Skin epidermis (tissue), 12 donors: ENCODE data around the gene P2RY6.
A peak's percentile ranks its signal among the peaks of the same experiment; 100 is the strongest.
"Not testable (repeated sequence)": the region's sequence is repeated elsewhere in the genome, so short reads cannot be mapped to it uniquely, and the experiment has no call there.

ENCODE experiments used
- H3K27ac ChIP-seq, 21 experiments: fragments of 200-600 bp; sonication (generic) in 11 of 21; one replicate each; pipeline ENCODE4 v1.5.0; 2020; ENCODE audit warnings: mild to moderate bottlenecking in 3 of 21, inconsistent platforms in 2 of 21, moderate library complexity in 2 of 21
- H3K4me3 ChIP-seq, 7 experiments: fragments of 200-600 bp; sonication (generic) in 2 of 7; one replicate each; pipeline ENCODE4 v1.5.0; 2020; ENCODE audit warnings: inconsistent platforms in 2 of 7, mild to moderate bottlenecking in 2 of 7, moderate library complexity in 1 of 7

Gene P2RY6

DNA sequence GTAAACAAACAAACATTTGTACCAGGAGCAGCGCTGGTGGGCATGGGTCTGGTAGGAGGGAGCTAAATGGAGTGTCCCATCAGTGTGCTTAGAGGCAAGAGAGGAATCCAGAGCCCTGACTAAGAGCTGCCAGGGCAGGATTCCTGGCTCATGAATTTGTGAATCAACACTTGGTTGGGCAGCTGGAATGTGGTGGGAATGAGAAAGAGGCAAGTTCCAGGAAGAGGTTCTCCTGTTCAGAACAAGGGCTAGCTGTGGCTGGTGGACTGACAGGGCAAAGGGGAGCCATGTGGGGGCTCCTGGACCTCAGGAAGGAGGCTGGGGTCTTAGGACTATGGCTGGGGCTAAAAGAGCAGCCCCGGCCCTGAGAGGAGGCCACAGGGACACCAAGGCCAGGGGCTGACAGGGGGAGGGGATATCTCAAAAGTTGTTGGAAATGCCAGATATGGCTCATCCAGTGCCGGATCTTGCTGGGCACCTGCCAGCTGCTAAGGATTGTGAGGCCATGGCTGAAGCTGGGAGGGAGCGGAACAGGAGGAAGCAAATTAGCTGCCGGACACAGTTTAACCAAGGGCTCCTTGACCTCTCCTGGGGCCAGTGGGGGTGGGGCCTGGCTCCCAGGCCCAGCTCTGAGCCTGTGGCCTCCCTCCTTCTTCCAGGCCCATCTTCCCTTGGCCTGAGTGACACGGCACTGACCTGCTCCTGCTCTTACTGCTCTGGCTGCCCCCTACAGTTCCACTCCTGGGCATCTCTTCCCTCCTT is 14.6 kb upstream of the P2RY6 start:
- H3K27ac ChIP-seq: peak overlapping the region in 18 of 21 experiments; percentile 37 to 85 (median 67)
- no peak overlapping the region for H3K4me3 ChIP-seq

DNA sequence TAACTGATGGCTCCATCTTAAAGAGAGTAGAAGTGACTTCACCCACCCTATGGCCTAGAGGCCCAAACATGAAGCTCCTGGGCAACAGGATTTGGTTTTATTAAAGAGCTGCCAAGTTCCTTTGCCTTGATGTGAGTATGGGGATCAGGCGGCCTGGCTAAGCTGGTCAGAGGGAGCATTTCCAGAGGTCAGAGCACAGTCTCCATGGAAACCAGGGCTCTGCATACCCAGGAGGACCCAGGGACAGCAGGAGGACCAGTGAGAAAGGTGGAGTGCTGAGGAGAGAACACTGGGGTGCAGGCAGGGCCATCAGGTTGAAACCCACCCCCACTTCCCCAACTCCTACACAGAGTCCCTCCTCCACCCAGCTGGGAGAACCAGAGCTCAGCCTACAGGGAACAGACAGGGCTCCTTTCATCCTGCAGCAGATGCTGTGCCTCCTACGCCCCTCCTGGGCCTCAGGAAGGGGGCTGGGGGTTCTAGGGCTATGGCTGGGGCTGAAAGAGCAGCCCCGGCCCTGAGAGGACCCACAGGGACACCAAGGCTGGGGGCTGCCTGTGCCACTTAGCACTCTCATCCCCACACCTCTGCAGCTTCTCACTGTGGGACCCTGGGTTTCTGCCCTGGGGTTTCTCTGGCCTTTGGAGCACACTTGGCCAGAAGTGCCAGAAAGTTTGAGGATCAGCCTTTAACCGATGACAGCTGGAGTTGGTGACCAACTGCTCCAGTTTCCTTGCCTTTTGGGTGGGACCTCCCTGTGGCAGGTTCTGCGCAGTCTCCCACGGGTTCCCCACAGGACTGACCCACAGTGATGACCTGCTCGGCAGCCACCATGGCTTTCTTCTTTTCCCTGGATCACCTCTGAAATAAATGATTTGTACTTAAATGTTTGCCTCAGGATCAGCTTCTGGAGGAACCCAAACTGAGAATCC is 13.8 kb upstream of the P2RY6 start:
- Histone ChIP-seq H3K27ac (peak overlapping the region in 18 of 21 experiments; percentile 6 to 85 (median 67)), H3K4me3 (no peak overlapping the region)

DNA sequence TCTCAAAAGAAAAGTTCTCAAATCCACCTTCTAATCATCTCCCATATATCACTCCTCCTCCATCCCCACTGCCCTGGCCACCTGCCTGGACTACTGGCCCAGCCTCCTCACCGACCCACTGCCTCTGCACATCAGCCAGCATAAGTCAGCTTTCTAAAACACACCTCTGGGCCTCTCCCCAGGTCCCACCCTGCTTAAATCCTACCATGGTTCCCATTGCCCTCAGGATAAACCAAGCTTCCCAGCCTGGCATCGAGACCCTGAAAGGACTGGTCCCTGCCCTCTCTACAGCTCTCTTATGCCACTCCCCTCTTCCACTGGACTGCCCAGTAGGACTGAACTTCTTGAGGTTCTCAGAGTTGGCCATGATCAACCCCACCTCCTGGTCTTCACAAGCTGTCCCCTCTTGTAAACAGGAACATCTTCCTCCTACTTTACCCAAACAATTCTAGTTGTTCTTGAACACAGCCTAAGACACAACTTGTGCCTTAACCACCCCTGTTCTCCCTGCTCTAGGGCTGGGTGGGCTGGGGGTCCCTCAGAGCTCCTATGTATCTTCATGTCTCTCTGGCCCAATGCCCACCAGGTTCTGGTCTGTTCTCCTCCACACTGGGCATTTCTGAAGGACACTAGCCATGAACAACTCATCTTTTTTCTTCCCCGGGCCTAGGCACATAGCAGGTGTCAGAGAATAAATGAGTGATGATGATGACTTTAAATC is 12.6 kb upstream of the P2RY6 start:
- H3K4me3 ChIP-seq: no peak overlapping the region
- no peak overlapping the region for H3K27ac ChIP-seq

DNA sequence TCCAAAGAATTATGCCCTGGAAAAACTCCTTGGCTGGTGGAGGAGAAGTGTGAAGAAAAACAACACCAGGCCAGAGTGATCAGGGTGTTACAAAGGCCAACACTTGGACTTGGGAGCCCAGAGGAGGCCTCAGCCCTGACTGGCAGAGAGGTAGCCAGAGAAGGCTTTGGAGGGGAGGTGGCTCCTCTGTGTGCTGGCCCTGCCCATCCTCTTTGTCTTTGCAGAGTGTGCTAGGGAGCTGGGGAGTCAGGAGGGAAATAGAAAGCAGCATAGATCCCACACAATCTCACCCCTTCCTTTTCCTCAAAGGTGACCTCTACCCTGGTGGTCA is 12.0 kb upstream of the P2RY6 start:
- no peak overlapping the region for H3K27ac ChIP-seq
- no peak overlapping the region for H3K4me3 ChIP-seq

DNA sequence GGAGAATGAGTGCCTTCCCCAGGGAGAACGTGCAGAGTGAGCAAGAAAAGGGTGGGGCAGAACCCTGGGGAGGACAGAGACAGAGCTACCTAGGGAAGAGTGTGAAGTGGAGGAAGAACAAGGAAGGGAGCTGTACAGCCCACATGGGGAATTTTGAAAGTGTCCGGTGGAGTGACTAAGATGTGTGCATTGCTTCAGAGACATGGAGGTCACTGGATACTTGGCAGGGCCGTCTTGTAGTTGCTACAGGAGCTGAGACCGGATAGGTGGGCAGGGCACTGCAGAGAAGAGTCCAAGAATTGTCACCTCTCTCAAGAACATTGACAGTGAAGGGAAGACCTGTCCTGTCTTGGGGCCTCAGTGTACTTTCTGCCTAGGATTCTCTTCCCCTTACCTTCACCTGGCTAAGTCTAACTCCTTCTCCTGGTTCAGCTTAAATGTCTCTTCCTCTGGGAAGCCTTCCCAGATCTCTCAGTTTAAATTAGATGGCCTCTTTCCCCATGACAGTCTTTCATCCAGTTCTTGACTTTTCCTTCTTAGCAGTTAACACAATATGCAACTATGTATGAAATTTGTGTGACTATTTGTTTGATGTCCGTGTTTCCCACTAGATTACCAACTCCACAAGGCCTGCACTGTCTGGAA is 9.2 kb upstream of the P2RY6 start:
- Histone ChIP-seq H3K27ac (no peak overlapping the region), H3K4me3 (no peak overlapping the region)

DNA sequence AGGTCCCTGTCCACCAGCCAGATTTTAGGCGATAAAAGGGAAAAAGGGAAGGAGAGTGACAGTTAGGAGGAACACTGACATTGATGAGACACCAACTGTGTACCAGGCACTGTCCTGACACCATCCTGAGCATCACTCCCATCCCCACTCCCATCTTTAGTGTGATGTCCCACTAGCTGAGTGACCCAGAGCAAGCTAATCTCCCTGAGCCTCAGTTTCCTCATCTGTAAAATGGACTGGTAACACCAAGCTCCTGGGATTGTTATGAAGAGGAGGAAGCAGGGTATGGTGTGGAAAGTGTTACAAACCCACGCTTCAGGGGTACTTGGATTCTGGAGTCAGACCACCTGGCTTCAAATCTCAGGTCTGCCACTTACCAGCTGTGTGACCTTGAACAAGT is 8.5 kb upstream of the P2RY6 start:
- no peak overlapping the region for H3K4me3 ChIP-seq

DNA sequence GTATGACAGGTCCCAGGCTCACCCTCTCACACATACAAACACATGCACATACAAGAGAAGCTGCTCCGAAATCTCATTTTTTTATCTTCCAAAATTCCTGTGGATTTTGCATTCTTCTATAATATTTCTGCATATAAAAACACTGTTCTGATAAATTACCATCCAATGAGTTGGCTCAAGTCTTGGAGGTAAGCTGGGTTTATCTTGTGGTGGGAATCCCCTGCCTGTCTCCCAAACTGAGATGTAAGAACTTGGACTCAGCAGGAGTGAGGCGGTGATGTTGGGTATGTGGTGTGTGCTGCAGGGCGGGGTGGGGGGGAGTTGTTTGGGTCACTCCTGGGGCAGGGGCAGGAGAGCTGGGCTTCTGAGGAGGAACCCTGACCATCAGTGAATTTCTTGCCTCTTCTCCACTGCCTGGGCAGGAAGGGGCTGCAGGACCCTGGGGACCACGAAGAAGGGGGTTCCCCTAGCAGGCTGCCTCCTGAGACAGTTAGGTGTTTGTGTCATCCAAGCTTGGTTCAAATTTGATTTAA is 6.8 kb upstream of the P2RY6 start:
- no peak overlapping the region for H3K4me3 ChIP-seq
- H3K27ac ChIP-seq: no peak overlapping the region

More for the DNA sequence above, 8.5 kb upstream of the P2RY6 start:
- H3K27ac ChIP-seq: no peak overlapping the region

DNA sequence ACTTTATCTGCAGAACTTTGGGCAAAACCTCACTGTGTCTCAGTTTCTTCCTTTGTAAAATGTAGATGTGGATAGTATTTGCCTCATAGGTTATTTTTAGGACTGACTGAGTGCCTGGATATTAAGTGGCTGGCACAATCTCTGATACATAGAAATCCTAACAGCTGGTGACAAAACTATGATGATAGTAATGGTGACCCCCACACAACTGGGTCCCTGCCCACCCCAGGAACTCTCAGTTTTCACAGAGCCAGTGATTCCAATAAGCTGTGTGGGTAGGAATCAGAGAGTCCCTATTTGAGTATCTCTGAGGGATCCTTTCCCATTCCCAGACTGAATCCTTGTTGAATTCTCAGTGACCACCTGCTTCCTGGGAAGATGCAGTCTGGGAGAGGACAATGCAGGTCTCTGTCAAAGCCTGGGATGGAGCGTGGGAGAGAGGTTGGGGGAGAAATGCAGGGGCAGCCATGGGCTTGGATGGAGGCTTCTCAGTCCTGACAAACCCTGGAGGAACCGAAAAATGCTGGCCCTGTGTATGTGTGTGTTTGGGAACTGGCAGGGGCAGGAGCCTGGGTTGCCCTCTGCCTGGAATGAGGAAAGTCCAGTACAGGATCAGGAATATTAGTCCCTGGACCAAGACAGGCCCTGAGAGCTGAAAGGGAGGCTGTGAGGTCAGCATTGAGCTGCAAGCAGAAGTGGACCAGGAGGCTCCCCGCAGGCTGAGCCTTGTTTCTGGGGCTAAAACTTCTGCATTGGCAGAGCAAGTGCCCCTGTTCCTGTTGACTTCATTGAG is 6.1 kb upstream of the P2RY6 start:
- H3K4me3 ChIP-seq: no peak overlapping the region
- H3K27ac ChIP-seq: no peak overlapping the region

DNA sequence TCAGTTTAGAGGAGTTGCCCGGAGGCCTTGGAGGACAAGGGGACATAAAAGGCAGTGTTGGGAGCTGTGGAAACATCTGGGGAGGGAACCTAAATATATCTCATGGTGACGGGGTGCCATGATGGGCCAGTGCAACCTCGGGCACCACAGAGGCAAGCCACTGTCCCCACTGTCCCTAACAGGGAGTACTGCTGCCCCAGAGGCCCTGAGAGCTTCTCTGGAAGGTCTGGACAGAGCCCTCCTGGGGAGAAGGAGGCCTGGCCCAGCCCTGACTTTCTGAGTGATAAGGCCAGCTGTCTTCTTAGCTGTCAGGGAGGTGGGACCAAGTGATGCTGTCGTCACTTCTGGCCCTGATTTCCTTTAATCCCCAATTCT is 5.5 kb upstream of the P2RY6 start:
- H3K27ac ChIP-seq: no peak overlapping the region
- no peak overlapping the region for H3K4me3 ChIP-seq

DNA sequence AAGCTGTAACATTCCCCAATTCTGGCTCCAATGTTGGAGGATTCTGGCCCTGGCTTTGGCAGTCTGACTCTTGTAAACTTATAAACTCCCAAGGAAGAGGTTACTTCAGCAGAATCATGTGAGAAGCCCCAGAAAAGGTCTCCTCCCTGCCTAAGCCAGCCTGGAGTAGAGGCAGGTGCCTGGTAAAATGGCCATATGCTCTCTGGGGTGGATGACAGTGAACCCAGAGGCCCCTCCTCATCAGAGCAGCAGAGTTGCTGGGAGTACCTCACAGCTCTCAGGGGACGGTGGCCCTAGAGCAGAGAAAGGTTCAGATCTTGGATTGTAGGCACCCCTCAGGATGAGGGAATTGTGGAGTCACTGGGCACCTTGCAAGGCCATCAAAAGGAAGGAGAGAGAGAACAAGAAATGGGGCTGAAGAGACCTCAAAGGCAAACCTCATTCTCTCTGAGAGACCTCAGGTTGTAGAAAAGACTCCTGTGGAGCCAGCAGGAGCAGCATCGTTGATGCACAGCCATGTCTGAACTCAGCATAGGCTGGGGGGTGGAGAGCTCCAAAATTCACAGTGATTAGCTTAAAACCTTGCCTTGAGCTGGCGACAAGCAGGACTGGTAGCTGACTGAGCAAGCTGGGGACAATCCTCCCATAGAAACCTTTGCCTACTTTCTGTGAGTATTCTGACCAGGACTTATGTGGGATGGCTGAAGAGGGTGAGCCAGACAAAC is 4.9 kb upstream of the P2RY6 start:
- no peak overlapping the region for H3K27ac ChIP-seq
- H3K4me3 ChIP-seq: no peak overlapping the region

DNA sequence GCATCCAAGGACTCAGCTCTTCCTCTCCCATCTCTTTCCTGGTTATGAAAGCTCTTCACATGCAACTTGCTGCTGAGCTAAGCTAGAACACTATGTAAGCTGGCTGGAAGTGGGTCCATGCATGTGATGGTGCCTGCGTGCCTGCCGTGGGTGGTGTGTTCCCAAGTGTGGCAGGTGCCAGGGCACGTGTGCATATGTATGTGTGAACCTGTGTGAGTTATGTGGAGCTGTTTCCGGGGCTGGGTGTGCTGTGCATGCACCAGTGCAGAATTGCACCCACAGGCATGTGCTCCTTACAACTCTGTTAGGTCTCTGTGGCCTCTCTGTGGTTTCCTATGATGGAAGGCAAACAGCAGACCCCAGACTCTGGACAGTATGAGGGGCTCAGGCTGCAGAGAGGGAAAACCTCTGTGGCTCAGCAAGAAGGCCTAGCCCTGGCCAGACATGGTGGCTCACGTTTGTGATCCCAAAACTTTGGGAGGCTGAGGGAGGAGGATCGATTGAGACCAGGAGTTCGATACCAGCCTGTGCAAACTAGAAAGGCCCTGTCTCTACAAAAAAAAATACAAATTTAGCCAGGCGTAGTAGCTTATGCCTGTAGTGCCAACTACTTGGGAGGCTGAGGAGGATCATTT is 4.1 kb upstream of the P2RY6 start:
- Histone ChIP-seq H3K4me3 (no peak overlapping the region), H3K27ac (no peak overlapping the region)

DNA sequence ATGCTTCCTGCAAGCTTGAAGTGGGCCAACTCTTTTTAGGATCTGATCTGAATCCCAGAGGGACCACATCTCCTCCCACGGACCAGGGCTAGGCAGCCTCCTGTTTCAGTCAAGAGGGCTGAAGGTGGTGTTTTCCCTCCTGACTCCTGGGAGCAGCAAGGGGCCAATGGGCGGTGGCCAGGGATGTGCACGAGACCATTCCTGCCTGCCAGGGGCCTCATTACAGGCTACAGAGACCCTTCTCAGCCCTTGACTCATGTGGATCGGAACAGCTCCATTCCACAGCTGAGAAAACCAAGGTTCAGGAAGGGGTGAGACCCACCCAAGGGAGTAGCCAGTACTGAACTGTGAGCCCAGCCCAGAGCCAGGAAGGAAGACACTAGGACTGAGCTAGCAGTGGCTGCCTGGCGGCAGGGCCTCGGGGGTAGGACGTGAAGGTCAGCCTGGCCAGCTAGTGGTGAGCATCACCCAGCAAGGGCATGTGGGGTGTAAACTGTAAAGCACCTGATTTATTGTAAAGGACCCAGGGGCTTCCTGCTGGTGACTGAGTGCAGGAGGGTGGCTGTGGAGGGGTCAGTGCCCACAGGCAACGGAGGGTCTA is 3.4 kb upstream of the P2RY6 start:
- Histone ChIP-seq H3K27ac (no peak overlapping the region), H3K4me3 (no peak overlapping the region)

DNA sequence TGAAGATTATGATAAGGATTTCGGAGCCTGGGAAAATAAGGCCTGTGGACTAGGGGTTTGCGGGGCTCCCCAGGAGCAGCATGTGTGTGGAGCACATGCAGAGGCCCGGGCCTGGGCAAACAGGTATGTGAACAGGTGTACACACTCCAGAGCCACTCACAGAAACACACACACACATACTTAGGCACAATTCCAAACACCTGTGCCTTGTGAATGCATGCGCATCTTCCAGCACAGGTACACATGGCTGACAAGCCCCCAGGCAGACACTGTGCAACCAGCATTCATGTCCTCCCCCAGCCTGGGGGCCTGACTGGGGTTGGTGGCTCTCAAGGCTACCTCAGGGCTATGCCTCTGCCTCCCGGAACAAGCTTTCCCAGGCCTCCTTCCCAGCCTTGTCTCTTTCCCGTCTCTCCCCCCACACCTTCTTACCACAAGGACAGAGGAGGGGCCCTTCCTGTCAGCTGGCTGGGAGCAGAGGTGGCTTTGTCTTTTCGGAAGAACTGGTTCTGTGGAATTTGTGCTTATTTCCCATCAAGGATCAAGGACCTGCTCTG is 2.6 kb upstream of the P2RY6 start:
- no peak overlapping the region for H3K27ac ChIP-seq
- H3K4me3 ChIP-seq: no peak overlapping the region

DNA sequence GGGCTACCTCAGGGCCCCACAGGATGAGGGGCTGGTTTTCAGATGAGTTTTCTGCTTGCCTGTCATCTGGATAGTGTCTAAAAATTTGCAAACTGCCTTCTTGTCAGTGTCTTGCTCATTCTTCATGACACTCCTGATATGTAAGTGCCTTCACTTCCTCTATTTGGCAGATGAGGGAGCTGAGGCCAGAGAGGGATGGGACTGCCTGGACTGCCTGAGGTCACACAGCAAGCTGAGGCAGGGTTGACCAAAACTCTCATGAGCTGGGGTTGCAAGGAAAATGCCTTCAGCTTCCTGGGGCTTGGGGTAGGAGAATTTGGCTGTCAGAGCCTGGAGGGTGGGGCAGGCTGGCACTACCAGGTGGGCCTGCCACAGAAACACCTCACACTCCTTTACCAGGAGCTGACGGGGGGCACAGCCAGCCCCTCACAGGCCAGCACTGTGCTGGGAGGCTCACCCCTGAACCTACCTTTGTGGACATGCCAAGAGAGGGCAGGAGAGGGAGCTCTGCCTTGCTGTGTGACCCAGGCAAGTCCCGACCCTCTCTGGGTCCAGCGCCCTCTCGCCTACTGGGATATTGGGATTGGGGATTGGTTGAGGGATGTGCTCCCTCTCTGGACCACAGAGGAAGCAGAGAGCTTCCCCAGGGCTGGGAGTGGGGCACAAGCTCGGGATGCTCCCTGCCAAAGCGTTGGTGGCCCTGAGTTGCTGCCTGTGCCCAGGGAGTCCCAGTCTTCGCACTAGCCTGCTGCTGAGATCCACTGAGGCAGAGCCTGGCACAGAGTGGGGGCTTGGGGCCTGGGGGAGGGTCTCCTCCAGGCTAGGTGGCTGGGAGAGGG is 1.9 kb upstream of the P2RY6 start:
- Histone ChIP-seq H3K27ac (no peak overlapping the region), H3K4me3 (no peak overlapping the region)

DNA sequence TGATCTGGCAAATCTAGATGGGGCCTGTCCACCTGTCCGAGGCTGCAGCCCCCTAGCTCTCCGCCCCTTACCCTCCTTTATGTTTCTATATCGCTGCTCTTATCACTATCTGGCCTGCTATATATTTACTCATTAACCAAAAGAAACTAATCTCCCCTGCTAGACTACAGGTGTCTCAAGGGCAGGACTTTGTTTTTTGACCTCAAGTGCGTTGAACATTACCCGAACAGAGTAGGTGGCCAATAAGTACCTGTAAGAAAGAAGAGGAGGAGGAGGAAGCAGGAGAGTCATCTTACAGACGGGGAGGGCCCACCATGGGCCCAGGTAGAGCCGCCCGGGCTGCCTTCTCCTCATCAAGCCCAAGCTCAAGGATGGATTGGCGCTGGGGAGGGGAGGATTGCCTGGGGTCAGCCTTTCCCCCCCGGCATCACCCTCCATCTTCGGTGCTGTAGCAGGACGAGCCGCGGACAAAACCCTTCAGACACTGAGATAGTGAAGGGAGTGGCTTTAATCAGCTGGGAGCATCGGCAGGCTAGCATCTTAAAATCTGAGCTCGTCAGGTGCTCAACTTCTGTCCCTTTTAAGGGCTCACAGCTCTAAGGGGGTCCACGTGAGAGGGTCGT is 1.2 kb upstream of the P2RY6 start:
- Histone ChIP-seq H3K4me3 (no peak overlapping the region), H3K27ac (no peak overlapping the region)

DNA sequence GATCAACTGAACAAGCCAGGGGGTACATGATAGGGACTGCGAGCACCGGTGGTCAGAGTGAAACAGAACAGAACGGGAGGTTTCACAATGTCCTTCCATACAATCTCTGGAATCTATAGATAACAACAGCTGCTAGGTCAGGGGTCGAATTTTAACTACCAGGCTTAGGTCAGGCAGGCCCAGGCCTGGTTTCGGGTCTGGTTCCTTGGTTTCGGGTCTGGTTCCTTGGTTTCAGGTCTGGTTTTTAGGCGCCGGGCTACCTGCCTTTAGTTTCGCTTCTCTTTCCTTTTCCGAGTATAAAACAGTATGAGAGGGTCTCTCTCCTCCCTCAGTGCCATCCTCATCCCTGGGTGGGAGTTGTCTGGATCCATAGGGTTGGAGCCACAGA is 666 bp upstream of the P2RY6 start:
- peak overlapping the region in 1 of 21 experiments; percentile 19 for H3K27ac ChIP-seq
- H3K4me3 ChIP-seq: not testable (repeated sequence)
